IPS-15b (cell line): ENCODE measurements around the gene CXorf65.

ENCODE experiments used
- H3K27me3 ChIP-seq: one replicate; pipeline ENCODE4 v1.6.1; 2013; ENCODE audit warnings: low read length; ENCODE audit not compliant: control insufficient read depth, insufficient read depth
- H3K36me3 ChIP-seq: one replicate; pipeline ENCODE4 v1.6.1; 2013; ENCODE audit warnings: low read length; ENCODE audit not compliant: control insufficient read depth, insufficient read depth
- H3K4me1 ChIP-seq: one replicate; pipeline ENCODE4 v1.6.1; 2013; ENCODE audit warnings: mild to moderate bottlenecking, low read length; ENCODE audit not compliant: control insufficient read depth, insufficient read depth
- H3K4me3 ChIP-seq: one replicate; pipeline ENCODE4 v1.5.1; 2013; ENCODE audit warnings: low read depth, low read length
- H3K9ac ChIP-seq: one replicate; pipeline ENCODE4 v1.6.1; 2013; ENCODE audit warnings: low read depth, mild to moderate bottlenecking, low read length
- H3K9me3 ChIP-seq: one replicate; pipeline ENCODE4 v1.6.1; 2013; ENCODE audit warnings: mild to moderate bottlenecking, low read length; ENCODE audit not compliant: control insufficient read depth, insufficient read depth

Gene CXorf65

GRCh38 chrX:71103110-71103983 is 3.2 kb downstream of the CXorf65 start:
- Histone ChIP-seq H3K9ac (no peak overlapping the region), H3K9me3 (no peaks in the 10 kb centered on the region), H3K27me3 (peaks cover 28% of the 10 kb centered on the region), H3K4me1 (peaks cover 19% of the 10 kb centered on the region), H3K36me3 (no peaks in the 10 kb centered on the region), H3K4me3 (peak overlapping the region; percentile 3)

DNA sequence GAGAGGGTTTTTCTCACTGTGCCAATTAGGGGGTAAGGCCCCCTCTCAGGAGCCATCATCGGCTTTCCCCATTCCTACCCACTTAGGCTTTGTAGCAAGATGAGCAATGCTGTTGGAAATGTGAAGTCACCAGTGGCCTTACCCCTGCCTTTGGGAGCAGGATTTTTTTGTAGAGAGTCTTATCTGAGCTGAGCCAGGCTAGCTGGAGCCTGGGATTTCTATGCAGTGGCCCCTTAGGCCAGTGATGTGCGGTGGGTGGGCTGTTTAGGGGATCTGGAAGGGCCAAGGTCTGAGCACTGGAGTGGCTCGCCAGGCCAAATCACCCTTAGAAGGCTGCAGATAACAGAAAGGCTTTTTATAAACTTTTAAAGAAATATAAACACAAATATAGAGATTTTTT is 4.2 kb downstream of the CXorf65 start:
- Histone ChIP-seq H3K4me1 (peaks cover 19% of the 10 kb centered on the region), H3K27me3 (peaks cover 32% of the 10 kb centered on the region), H3K9me3 (no peaks in the 10 kb centered on the region), H3K4me3 (no peak overlapping the region), H3K9ac (no peak overlapping the region), H3K36me3 (no peaks in the 10 kb centered on the region)

- H3K9ac ChIP-seq, result no peak overlapping the region
- H3K4me3 ChIP-seq, result peak overlapping the region; percentile 30
- H3K27me3 ChIP-seq, result peaks cover 27% of the 10 kb centered on the region
- H3K4me1 ChIP-seq, result peaks cover 19% of the 10 kb centered on the region
- H3K9me3 ChIP-seq, result no peaks in the 10 kb centered on the region
- no peaks in the 10 kb centered on the region for H3K36me3 ChIP-seq
These were observed 5.7 kb downstream of the CXorf65 start for GRCh38 chrX:71100581-71101505.

DNA sequence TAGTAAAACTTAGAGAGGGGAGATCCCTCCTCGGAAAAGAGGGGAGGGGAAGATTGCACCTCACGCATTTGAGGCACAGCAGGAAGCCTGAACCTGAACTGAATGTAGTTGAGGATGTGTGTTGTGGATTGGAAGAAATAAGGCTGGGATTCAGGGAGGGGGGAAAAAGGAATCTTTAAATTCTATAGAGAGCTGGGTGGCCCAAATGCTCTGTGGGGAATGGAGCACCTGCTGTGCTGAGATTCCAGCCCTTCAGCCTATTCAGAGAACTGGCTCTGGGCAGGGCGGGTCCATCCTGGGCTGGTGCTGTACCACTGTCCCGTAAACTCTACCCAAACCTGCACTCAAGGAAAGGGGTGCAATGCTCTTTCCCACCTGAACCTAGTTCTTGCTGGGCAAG is 6.8 kb downstream of the CXorf65 start:
- Histone ChIP-seq H3K4me1 (peaks cover 19% of the 10 kb centered on the region), H3K36me3 (no peaks in the 10 kb centered on the region), H3K4me3 (peak overlapping the region; percentile 35), H3K9ac (no peak overlapping the region), H3K27me3 (peaks cover 23% of the 10 kb centered on the region), H3K9me3 (no peaks in the 10 kb centered on the region)

DNA sequence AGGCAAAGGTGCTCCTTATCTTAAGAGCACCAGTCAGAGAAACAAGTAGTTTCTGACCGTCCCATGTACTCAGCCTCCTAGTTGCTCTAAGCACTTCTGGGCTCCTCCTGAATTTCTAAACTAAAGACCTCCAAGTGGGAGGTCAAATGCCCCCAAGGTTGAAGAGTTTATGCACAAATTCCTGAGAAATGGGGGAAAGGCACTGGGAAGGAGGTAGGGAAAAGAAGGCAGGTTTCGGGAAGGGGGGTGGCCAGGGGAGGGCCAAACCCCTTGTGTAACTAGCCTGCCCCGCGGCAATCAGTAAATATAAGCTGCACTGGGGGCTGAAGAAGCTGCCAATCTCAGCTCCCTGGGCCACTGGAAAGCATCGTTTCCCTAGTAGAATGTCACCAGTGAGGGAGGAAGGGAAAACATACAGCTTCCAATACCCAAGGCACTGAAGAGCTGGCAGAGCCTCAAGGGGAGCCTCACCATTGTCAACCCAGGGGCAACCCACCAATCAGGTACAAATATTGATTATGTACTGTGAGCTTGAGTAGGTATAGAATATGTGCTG is 7.5 kb downstream of the CXorf65 start:
- Histone ChIP-seq H3K9ac (no peak overlapping the region), H3K4me3 (peak overlapping the region; percentile 35), H3K36me3 (no peaks in the 10 kb centered on the region), H3K9me3 (no peaks in the 10 kb centered on the region), H3K4me1 (peaks cover 19% of the 10 kb centered on the region), H3K27me3 (peaks cover 23% of the 10 kb centered on the region)

GRCh38 chrX:71098302-71098701 is 8.2 kb downstream of the CXorf65 start:
- Histone ChIP-seq H3K4me1 (peaks cover 16% of the 10 kb centered on the region), H3K36me3 (no peaks in the 10 kb centered on the region), H3K9me3 (no peaks in the 10 kb centered on the region), H3K27me3 (peaks cover 23% of the 10 kb centered on the region), H3K9ac (no peak overlapping the region), H3K4me3 (peak overlapping the region; percentile 15)

GRCh38 chrX:71096760-71097032 is 9.8 kb downstream of the CXorf65 start:
- Histone ChIP-seq H3K9me3 (no peaks in the 10 kb centered on the region), H3K36me3 (no peaks in the 10 kb centered on the region), H3K9ac (no peak overlapping the region), H3K4me1 (peaks cover 7% of the 10 kb centered on the region), H3K27me3 (peaks cover 17% of the 10 kb centered on the region), H3K4me3 (peak overlapping the region; percentile 86)

- Histone ChIP-seq H3K27me3 (peaks cover 14% of the 10 kb centered on the region), H3K9me3 (no peaks in the 10 kb centered on the region), H3K4me3 (peak overlapping the region; percentile 86), H3K36me3 (no peaks in the 10 kb centered on the region), H3K4me1 (peaks cover 3% of the 10 kb centered on the region), H3K9ac (no peak overlapping the region)
These were observed 10.4 kb downstream of the CXorf65 start for GRCh38 chrX:71095981-71096759.

GRCh38 chrX:71095555-71095980 is 11.0 kb downstream of the CXorf65 start, which contains the start of gene FOXO4:
FOXO4 (plus strand) TSS chrX:71095851; CDS start chrX:71096529, 678 bp downstream.
- peaks cover 3% of the 10 kb centered on the region for H3K4me1 ChIP-seq
- peaks cover 9% of the 10 kb centered on the region for H3K27me3 ChIP-seq
- H3K9ac ChIP-seq, result no peak within 1 kb of the TSS
- no peaks in the 10 kb centered on the region for H3K36me3 ChIP-seq
- H3K4me3 ChIP-seq, result peak within 1 kb of the TSS; percentile 86
- H3K9me3 ChIP-seq, result no peaks in the 10 kb centered on the region

DNA sequence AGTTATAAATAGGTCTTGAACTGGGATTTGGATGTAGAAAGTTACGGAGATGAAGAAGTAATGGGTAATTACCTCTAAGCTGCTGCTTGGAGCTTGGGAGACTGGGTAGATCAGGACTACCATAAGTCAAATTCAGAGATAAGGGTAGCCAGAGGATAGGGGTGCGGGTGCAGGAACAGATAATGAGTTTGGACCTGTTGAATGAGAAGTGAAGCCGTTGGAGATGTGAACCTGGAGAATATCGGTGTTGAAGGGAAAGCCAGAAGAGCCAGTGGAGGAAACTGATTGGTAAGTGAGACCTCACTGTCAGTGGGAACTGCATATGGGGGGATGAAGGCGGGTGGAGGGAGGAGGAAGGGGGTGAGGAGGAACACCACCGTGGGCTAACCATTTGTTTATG is 11.5 kb downstream of the CXorf65 start:
- H3K4me1 ChIP-seq, result peaks cover 3% of the 10 kb centered on the region
- H3K36me3 ChIP-seq, result no peaks in the 10 kb centered on the region
- H3K9ac ChIP-seq, result no peak overlapping the region
- H3K4me3 ChIP-seq, result peak overlapping the region; percentile 71
- peaks cover 9% of the 10 kb centered on the region for H3K27me3 ChIP-seq
- no peaks in the 10 kb centered on the region for H3K9me3 ChIP-seq

DNA sequence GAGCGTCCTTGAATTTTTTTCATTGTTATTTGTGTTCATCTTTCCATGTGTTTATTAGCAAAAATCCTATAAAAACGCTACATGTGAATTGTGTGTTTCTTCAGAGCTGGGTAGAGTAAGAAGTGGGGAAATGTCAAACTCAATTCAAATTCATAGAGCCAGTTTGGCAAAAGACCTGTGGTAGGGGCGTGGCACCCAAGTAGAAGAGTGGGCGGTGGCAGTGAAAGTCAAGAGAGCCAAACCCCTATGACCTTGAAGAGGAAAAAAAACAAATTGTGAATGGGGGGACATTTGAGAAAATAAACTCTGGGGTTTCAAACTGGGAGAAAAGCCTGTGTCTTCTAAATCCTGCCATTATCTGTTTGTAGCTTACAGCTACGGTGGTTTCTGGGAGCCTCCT is 15.3 kb downstream of the CXorf65 start:
- H3K36me3 ChIP-seq, result no peaks in the 10 kb centered on the region
- no peaks in the 10 kb centered on the region for H3K4me1 ChIP-seq
- no peaks in the 10 kb centered on the region for H3K27me3 ChIP-seq
- H3K9ac ChIP-seq, result no peak overlapping the region
- H3K4me3 ChIP-seq, result no peak overlapping the region
- no peaks in the 10 kb centered on the region for H3K9me3 ChIP-seq
